AG08395 (cell line): ENCODE data around the gene TMEM106C.
A peak's percentile ranks its signal among the peaks of the same experiment; 100 is the strongest.

Experiments
- DNase-seq: peaks from one replicate; pipeline ENCODE4 v3.0.0; 2012; ENCODE audit warnings: mixed read lengths, low spot score

Gene TMEM106C

DNA sequence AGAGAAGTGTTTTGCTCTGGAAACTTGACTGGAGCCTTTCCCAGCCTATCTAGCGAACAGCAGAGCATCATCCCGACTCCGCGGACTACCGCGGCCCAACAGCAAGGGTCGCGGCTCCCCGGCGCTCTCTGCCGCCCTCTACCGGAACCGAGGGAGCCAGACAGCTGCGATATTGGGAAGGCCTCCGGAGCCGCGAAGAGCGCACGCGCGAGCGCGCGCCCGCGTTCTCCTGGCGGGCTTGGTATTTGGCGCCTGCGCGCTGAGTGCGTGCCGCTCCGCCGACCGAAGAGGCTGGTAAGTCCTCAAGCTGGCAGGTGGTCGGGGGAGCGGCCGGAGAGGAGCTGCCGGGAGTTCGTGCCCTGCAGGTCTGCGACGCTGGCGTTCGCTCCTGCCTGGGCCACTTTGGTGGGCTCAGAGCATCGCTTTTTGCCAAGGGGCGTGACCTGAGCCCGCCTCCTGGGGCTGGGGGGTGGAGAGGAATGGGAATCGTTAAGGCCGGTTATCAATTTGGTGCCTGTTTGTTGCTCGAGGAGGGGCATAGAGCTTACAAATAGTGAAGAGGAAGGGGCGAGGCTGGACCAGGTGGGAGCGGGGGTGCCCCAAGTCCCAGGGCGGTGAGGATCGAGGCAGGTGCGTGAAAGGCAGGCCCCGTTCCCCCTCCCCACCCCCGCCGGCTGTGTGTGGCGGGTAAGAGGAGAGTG, at the start of gene TMEM106C:
Gene TMEM106C (plus strand): TSS at position 257 of the 701 bp plus-strand sequence. CDS start 641 bp downstream, outside the sequence.
- peak; percentile 100 for DNase-seq

DNA sequence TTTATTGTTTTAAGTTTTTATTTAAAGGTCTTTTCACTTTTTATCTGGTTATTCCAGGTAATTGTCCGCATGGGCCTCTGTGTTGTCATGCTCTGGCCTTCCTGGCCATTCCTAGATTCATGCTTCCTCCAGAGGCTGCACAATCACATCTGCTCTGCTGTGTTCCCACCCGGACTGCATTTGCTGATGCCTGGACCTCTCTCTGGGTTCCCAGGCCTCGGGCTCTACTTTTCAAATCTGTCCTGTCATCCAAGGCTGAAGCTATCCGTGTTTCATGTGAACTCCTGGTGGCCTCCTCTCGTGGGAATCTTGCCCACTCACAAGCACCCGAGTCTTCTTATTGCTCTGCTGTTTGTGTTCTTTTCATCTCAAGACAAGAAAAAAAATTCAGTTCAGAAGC, 42.5 kb upstream of the TMEM106C start:
- no peak for DNase-seq

DNA sequence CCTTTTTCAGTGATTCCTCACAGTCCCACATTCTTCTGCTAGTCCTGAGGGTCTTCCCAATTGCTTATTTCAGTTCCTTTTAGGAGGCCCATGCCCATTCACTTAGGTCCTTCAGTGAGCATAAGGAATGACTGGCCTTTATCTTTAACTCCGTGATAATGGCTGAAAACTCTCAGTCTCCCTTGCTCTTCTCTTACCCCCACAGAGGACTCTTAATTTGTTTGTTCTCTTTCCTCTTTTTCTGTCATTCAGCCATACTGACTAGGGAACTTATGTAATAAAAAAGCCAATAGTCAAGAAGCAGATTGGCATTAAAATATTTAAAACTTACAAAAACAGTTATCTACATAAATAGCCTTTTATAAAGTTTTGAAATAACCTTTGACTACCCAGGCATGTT, 41.5 kb upstream of the TMEM106C start:
- no peak for DNase-seq

- no peak for DNase-seq
Measured at GRCh38 chr12:47927346-47927745, 36.0 kb upstream of the TMEM106C start.

- DNase-seq = no peak
Measured at GRCh38 chr12:47930634-47931033, 32.8 kb upstream of the TMEM106C start.

GRCh38 chr12:47931187-47931586, 32.2 kb upstream of the TMEM106C start:
- DNase-seq = no peak

- DNase-seq = peak; percentile 92
Measured at GRCh38 chr12:47935184-47935583, 28.2 kb upstream of the TMEM106C start.

- peak; percentile 49 for DNase-seq
Measured at GRCh38 chr12:47938093-47938492, 25.3 kb upstream of the TMEM106C start.

DNA sequence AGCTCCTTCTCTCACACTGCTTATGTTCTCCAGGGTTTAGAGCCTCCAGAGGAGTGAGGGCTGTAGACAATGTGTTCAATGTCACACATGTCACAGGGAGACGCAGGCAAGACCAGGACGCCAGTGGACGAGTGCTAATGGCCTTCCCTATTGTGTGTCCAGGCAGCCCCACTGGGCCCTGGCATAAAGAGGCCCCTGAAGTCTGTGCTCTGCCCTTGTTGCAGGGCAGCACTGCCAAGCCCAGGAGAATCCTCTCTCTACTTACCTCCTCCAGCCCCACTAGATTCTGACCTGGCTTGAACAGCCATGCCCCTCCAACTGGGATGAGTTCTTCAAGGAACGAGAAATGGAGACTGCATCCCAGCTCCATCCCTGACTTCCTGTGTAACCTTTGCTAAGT, 24.8 kb upstream of the TMEM106C start:
- no peak for DNase-seq

DNA sequence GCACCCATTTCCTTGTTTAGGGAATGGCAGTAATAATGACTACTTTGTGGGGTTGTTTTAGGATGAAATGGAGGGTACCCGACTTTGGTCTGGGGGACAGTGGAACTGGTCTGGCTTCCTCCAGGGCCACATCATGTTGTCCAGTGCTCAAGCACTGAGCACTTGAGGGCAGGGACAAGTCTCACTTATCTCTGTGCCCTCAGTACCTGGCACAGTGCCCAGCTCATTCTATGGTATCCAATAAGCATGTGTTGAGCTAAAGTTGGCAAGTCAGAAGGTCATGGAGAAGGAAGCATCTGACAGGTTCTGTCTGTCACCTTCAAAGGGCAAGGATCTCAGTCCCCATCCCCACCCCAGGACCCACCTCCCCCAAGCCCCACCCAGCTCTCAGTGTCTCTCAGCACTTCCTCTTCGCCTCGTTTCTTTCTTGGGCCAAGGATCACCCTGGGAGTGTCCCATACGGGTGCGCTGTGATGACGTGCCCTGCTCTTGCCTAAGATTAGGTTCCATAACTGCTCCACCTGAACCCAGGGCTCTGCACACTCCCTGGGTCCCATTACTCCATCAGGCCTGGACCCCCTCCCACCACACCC, 24.3 kb upstream of the TMEM106C start:
- no peak for DNase-seq

DNA sequence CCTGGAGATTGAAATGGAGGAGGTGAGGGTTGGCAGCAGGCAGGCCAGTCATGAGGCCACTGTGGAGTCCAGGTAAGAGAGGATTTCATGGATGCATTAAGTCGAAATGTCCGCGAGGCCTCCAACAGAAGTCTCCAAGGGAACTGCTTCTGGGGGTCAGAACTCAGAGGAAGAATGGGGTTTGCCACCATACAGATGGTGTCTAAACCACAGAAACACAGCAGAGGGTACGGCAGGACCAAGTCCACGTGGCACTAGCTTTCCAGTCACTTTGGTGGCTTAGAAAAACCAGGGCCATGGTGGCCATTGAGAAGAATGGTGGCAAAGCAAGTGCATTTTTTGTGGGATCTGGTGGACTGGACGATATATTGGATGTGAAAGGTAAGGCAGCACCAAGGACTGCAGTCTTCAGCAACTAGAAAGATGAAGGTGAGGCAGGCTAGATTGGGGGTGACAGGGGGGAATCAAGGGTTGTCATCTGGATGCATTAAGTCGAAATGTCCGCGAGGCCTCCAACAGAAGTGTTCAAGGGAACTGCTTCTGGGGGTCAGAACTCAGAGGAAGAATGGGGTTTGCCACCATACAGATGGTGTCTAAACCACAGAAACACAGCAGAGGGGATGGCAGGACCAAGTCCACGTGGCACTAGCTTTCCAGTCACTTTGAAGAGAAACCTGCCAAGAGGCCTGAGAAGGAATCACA, 22.5 kb upstream of the TMEM106C start:
- no peak for DNase-seq

DNA sequence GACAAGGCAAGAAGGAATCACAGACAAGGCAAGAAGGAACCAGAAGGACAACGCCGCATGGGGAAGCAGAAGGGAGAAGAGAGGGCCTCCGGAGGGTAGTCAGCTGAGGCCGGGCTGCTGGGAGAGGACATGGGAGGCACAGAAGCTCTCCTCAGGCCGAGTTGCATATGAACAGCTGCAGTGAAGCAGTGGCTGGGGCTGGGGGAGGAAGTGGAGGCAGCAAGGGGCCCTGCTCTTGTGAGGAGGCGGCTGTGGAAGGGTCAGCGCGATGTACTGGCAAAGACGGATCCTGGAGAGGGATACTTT, 22.0 kb upstream of the TMEM106C start:
- no peak for DNase-seq

- no peak for DNase-seq
Measured at GRCh38 chr12:47941871-47942613, 21.4 kb upstream of the TMEM106C start.

GRCh38 chr12:47942614-47943225, 20.7 kb upstream of the TMEM106C start:
- DNase-seq = no peak

GRCh38 chr12:47943623-47944340, 19.6 kb upstream of the TMEM106C start:
- DNase-seq = no peak

DNA sequence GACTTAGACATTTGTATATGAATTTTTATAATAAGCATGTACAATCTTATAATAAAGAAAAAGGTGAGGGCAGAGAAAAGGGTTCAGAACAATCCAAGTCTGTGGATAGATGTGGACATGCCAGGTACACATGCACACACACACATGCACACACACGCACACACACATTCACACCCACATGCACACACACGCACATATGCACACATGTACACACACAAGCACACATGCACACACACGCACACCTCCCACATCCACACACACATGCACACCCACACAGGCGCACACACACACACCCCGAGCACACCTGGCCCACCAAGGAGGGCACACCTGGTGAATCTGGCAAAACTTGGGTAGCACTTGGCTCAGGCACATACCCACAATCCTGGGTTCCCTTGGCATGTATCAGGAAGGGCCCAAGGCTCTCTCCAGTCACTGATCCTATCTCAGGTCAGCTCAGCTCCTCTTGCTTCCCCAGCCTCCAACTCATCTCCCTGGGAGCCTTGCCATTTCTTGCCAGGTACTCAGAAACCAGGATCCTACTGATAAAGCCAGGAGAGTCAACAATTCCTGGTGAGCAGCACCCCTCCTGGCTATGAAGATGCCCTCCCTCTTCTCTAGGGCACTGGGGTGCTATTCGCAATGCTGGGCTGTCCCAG, 18.6 kb upstream of the TMEM106C start:
- no peak for DNase-seq

GRCh38 chr12:47945341-47945728, 18.1 kb upstream of the TMEM106C start:
- no peak for DNase-seq

DNA sequence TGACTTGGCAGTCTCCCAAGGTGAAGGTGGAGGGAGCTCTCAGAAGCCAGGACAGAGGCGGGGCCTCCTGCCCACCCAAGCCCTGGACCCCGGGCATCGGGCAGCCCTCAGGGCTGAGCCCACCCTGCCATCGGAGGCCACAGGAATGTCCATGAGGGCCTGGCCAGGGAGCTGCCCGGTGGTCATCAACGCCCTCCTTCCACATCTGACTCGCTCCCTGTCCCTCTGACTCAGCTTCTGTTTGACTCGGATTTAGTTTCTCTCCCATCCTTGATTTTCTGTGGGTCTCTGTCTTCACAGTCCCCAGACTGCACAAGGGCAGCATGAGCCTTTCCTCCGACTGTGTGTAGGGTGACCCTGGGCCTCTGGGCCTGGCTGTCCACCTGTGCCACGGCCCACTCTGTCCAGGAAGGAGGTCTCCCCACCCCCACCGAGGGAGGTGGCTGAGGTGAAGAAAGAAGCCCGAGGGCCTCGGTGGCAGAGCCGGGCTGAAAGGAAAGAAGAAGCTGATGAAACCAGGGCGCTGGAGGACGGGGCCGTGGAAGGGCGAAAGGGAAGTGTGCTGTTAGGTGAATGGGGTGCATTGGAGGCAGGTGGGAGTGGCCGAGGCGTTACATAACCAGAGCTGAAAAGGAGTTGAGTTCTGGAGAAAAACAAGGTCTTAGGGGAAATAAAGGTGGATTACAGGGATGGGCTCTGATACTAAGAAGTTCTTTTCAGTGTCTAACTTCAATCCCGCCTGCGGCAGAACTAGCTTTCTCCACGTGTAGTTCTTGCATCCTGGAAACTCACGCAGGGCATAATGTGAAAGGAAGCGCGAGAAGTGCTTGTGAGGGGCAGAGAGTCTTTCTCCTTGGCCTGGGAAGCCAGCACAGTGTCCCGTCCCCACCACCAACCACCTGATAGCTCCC, 16.7 kb upstream of the TMEM106C start:
- peak; percentile 71 for DNase-seq

DNA sequence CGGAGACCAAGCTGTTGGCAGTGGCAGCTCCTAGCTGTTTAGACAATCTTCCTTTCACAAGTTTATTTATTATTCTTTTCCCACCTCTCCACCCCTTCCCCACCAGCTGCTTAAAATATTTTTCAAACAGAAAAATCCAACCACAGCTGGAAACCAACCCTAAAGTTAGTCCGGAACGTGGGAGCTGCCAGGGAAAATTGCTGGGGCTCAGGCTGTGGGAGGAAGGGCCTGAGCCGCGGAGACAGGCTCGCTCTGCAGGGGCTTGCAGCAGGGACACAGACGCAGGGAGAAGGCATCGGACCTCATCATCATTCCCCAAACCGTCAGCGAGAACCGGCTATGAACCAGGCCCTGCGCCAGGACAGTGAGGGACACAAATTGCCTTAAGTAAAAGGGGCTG, 16.1 kb upstream of the TMEM106C start:
- DNase-seq = no peak
